H1 (cell line): ENCODE measurements around the gene ADGRV1. TPM values are rescaled to one million over a fixed set of nuclear protein-coding genes. Genes with fewer than 3 reads are reported as not detected.

ENCODE experiments used
- CTCF ChIA-PET: fragments of 300-600 bp; sonication (Branson Sonifier 250); formaldehyde crosslinking; loops from one replicate; lab custom pipeline; 2021; ENCODE audit not compliant: partially characterized antibody; lab: Charles Lee
- POLR2A ChIA-PET: fragments of 300-600 bp; sonication (Branson Sonifier 250); formaldehyde crosslinking; loops from one replicate; lab custom pipeline; 2021; ENCODE audit warnings: inconsistent platforms; ENCODE audit not compliant: partially characterized antibody; lab: Charles Lee
- DNase-seq, 2 experiments: peaks; one replicate each; pipeline versions ENCODE4 v3.0.0 to v3.0.0-alpha.2; 2010 to 2022; ENCODE audit warnings: low spot score in 2 of 2, low read depth in 1 of 2, mixed read lengths in 1 of 2
- FAIRE-seq: peaks from 2 replicates; lab custom pipeline; 2011; peaks lifted over from hg19 to GRCh38; lab: Jason Lieb, UNC
- H2AFZ ChIP-seq: 2 replicates; pipeline ENCODE4 v1.8.1; 2012; ENCODE audit warnings: low read length, inconsistent platforms
- H2AK5ac ChIP-seq: 2 replicates; pipeline ENCODE4 v1.6.1; 2013; ENCODE audit warnings: low read depth, low read length
- H2BK120ac ChIP-seq: replicated peaks from 2 replicates; pipeline ENCODE3; 2013; ENCODE audit warnings: low read depth, low read length, inconsistent platforms
- H2BK12ac ChIP-seq: 2 replicates; pipeline ENCODE4 v1.6.1; 2013; ENCODE audit warnings: low read depth, low read length
- H2BK15ac ChIP-seq: 2 replicates; pipeline ENCODE4 v1.6.1; 2013; ENCODE audit warnings: low read length
- H2BK20ac ChIP-seq: 2 replicates; pipeline ENCODE4 v1.6.1; 2013; ENCODE audit warnings: low read length
- H2BK5ac ChIP-seq: 2 replicates; pipeline ENCODE4 v1.6.1; 2013; ENCODE audit warnings: low read depth, low read length
- H3K14ac ChIP-seq: 2 replicates; pipeline ENCODE4 v1.6.1; 2013; ENCODE audit warnings: inconsistent platforms; ENCODE audit not compliant: insufficient read length
- H3K18ac ChIP-seq: 2 replicates; pipeline ENCODE4 v1.6.1; 2013; ENCODE audit warnings: low read length; ENCODE audit errors: extremely low read depth
- H3K23ac ChIP-seq: 2 replicates; pipeline ENCODE4 v1.6.1; 2013; ENCODE audit warnings: inconsistent platforms; ENCODE audit not compliant: insufficient read length
- H3K23me2 ChIP-seq: 2 replicates; pipeline ENCODE4 v1.6.1; 2013; ENCODE audit warnings: low read depth, low read length
- H3K27ac ChIP-seq: 2 replicates; pipeline ENCODE4 v1.6.1; 2011; ENCODE audit warnings: low read depth, low read length, inconsistent platforms
- H3K27me3 ChIP-seq, 4 experiments: replicated peaks in 1 of 4; 1 replicate in 1 of 4; 2 replicates in 3 of 4; pipeline versions ENCODE4 v1.6.1 to v1.8.1; 2011 to 2013; ENCODE audit warnings: low read length in 3 of 4, mild to moderate bottlenecking in 3 of 4, inconsistent platforms in 2 of 4, mixed read lengths in 2 of 4, moderate library complexity in 1 of 4; ENCODE audit not compliant: control insufficient read depth in 3 of 4, insufficient read depth in 3 of 4; ENCODE audit errors: extremely low read depth in 1 of 4
- H3K36me3 ChIP-seq, 4 experiments: 2 replicates each; pipeline versions ENCODE4 v1.6.1 to v1.8.1; 2011 to 2013; ENCODE audit warnings: mild to moderate bottlenecking in 4 of 4, low read length in 3 of 4, moderate library complexity in 2 of 4, control low read depth in 1 of 4, inconsistent platforms in 1 of 4; ENCODE audit not compliant: insufficient read depth in 4 of 4, control insufficient read depth in 2 of 4
- H3K4ac ChIP-seq: replicated peaks from 2 replicates; pipeline ENCODE3; 2013; ENCODE audit warnings: low read length, low read depth, mixed read lengths, inconsistent platforms; ENCODE audit not compliant: insufficient read length
- H3K4me1 ChIP-seq, 4 experiments: replicated peaks in 1 of 4; 1 replicate in 1 of 4; 2 replicates in 3 of 4; pipeline versions ENCODE4 v1.6.1 to v1.8.1; 2011 to 2013; ENCODE audit warnings: low read length in 3 of 4, inconsistent platforms in 2 of 4, mixed read lengths in 1 of 4; ENCODE audit not compliant: insufficient read depth in 4 of 4, control insufficient read depth in 3 of 4
- H3K4me2 ChIP-seq, 2 experiments: 2 replicates each; pipeline versions ENCODE4 v1.6.1 to v1.8.1; 2011 to 2013; ENCODE audit warnings: low read depth in 2 of 2, low read length in 2 of 2, control low read depth in 1 of 2, inconsistent platforms in 1 of 2, mild to moderate bottlenecking in 1 of 2; ENCODE audit not compliant: insufficient read depth in 1 of 2
- H3K4me3 ChIP-seq, 4 experiments: fragments of 200-600, 300-600 bp in 1 of 4; sonication (generic), shearing (Covaris generic), sonication (Bioruptor Twin) in 1 of 4; 2 replicates each; pipeline versions ENCODE4 v1.5.1 to v1.8.1; 2011 to 2016; ENCODE audit warnings: low read length in 4 of 4, low read depth in 3 of 4, control low read depth in 2 of 4, inconsistent platforms in 2 of 4, mild to moderate bottlenecking in 2 of 4, mixed read lengths in 1 of 4, moderate library complexity in 1 of 4; ENCODE audit not compliant: insufficient read depth in 2 of 4; ENCODE audit errors: extremely low read depth in 1 of 4
- H3K56ac ChIP-seq: replicated peaks from 2 replicates; pipeline ENCODE3; 2013; ENCODE audit warnings: low read depth, mild to moderate bottlenecking, mixed read lengths, low read length, inconsistent platforms; ENCODE audit not compliant: insufficient read length
- H3K79me1 ChIP-seq: 2 replicates; pipeline ENCODE4 v1.6.1; 2013; ENCODE audit warnings: low read depth, low read length, control low read depth
- H3K79me2 ChIP-seq, 2 experiments: 2 replicates each; pipeline versions ENCODE4 v1.6.1 to v1.8.1; 2012 to 2013; ENCODE audit warnings: low read length in 2 of 2, mild to moderate bottlenecking in 2 of 2, inconsistent platforms in 1 of 2; ENCODE audit not compliant: insufficient read depth in 2 of 2, control insufficient read depth in 1 of 2
- H3K9ac ChIP-seq, 4 experiments: replicated peaks in 1 of 4; 1 replicate in 1 of 4; 2 replicates in 3 of 4; pipeline versions ENCODE4 v1.6.1 to v1.8.1; 2011 to 2013; ENCODE audit warnings: low read depth in 3 of 4, low read length in 3 of 4, control low read depth in 2 of 4, mild to moderate bottlenecking in 2 of 4, moderate library complexity in 2 of 4, inconsistent platforms in 1 of 4; ENCODE audit errors: extremely low read depth in 1 of 4
- H3K9me3 ChIP-seq, 2 experiments: 2 replicates each; pipeline versions ENCODE4 v1.6.1 to v1.8.1; 2012 to 2013; ENCODE audit warnings: mild to moderate bottlenecking in 2 of 2, moderate library complexity in 2 of 2, control low read depth in 1 of 2, inconsistent platforms in 1 of 2, low read depth in 1 of 2, low read length in 1 of 2, mixed read lengths in 1 of 2; ENCODE audit not compliant: insufficient read depth in 2 of 2
- H4K20me1 ChIP-seq, 2 experiments: replicated peaks in 1 of 2; 2 replicates each; pipeline versions ENCODE3 to v1.8.1; 2011 to 2013; ENCODE audit warnings: inconsistent platforms in 2 of 2, low read length in 2 of 2, mild to moderate bottlenecking in 1 of 2; ENCODE audit not compliant: insufficient read depth in 2 of 2, control insufficient read depth in 1 of 2
- H4K5ac ChIP-seq: 2 replicates; pipeline ENCODE4 v1.6.1; 2013; ENCODE audit warnings: low read length, low read depth, mixed read lengths, inconsistent platforms; ENCODE audit not compliant: insufficient read length
- H4K8ac ChIP-seq: 2 replicates; pipeline ENCODE4 v1.8.0; 2013; ENCODE audit warnings: mild to moderate bottlenecking, moderate library complexity, low read length, inconsistent platforms; ENCODE audit not compliant: insufficient read depth; ENCODE audit errors: extremely low read depth
- H4K91ac ChIP-seq: replicated peaks from 2 replicates; pipeline ENCODE3; 2013; ENCODE audit warnings: low read length, mixed read lengths, inconsistent platforms; ENCODE audit not compliant: insufficient read length
- ATF2 ChIP-seq: IDR thresholded peaks from 2 replicates; pipeline ENCODE4 v1.6.1; 2012; ENCODE audit warnings: low read length, inconsistent platforms
- ATF3 ChIP-seq: IDR thresholded peaks from 2 replicates; pipeline ENCODE4 v1.6.1; 2011; ENCODE audit warnings: low read depth, mild to moderate bottlenecking, low read length; ENCODE audit not compliant: insufficient read depth
- FOSL1 ChIP-seq: IDR thresholded peaks from 2 replicates; pipeline ENCODE4 v1.6.1; 2011; ENCODE audit warnings: mild to moderate bottlenecking, low read depth, low read length, moderate library complexity; ENCODE audit not compliant: insufficient read depth
- HDAC6 ChIP-seq: IDR thresholded peaks from one replicate; pipeline ENCODE4 v1.7.1; 2012; ENCODE audit warnings: low read depth, mild to moderate bottlenecking, inconsistent platforms, low read length, moderate library complexity
- KDM4A ChIP-seq: IDR thresholded peaks from one replicate; pipeline ENCODE4 v1.7.1; 2012; ENCODE audit warnings: low read depth, mild to moderate bottlenecking, moderate library complexity, low read length, inconsistent platforms; ENCODE audit not compliant: severe bottlenecking
- SAP30 ChIP-seq: fragments of 300-600 bp; sonication (generic); IDR thresholded peaks from 2 replicates; pipeline ENCODE4 v1.7.1; 2012; ENCODE audit warnings: low read length, moderate library complexity, mild to moderate bottlenecking, inconsistent platforms; ENCODE audit not compliant: insufficient read depth, insufficient replicate concordance
- SIN3A ChIP-seq, 2 experiments: IDR thresholded peaks in 1 of 2; conservative IDR thresholded peaks in 1 of 2; 2 replicates each; pipeline ENCODE4 v1.6.1; 2011 to 2012; ENCODE audit warnings: low read length in 2 of 2, improper control_type of control experiment in 1 of 2, low read depth in 1 of 2, mild to moderate bottlenecking in 1 of 2
- TAF1 ChIP-seq: IDR thresholded peaks from 2 replicates; pipeline ENCODE4 v1.6.1; 2011; ENCODE audit warnings: mild to moderate bottlenecking, low read depth, low read length
- WGBS, 2 experiments: shearing (Covaris generic) in 1 of 2; methylation state at CpG; one replicate each; pipeline versions ENCODE4 v1.1.6 to v1.1.7; 2013 to 2015; ENCODE audit warnings: low lambda C conversion rate in 2 of 2, mixed read lengths in 2 of 2, inconsistent platforms in 1 of 2, low coverage in 1 of 2, missing lambda C conversion rate in 1 of 2; ENCODE audit not compliant: insufficient replicate concordance in 2 of 2, insufficient coverage in 1 of 2, insufficient read length in 1 of 2; ENCODE audit errors: extremely low coverage in 1 of 2, missing lambda C conversion rate in 1 of 2; 5-methylcytosine and 5-hydroxymethylcytosine counted together
- polyA plus RNA-seq, 7 experiments: library from polyadenylated mRNA; depleted of rRNA in 3 of 7; stranded (reverse) in 5 of 7; unstranded in 2 of 7; fragments of >200 nt in 5 of 7; fragments of 200-250 nt in 2 of 7; gene quantifications; 1 replicate in 5 of 7; 2 replicates in 1 of 7; 4 replicates in 1 of 7; pipeline versions ENCODE4 v1.2.1 to v1.2.3, GENCODE V29; 2011 to 2013; ENCODE audit warnings: missing spikeins in 2 of 7, mixed read lengths in 2 of 7
- total RNA-seq: library from RNA; stranded (reverse); fragmentation: NEBNext Ultra II Directional; extraction: Animal tissue kit (Norgen Biotek cat#: 25700); gene quantifications from 2 replicates; pipeline ENCODE4 v1.2.1, GENCODE V29; 2021
- TF ChIP-seq, protein P1 (sequence below): IDR thresholded peaks from 2 replicates; pipeline ENCODE4 v1.6.1; 2012; ENCODE audit warnings: inconsistent platforms

ADGRV1 gene
- total and polyA plus RNA-seq, 2 of the 8 experiments (the other 6 are each of a cell fraction or from before 2014, with no cell fraction given) = 53.1 to 62.2 TPM

- no peak overlapping the region for H4K5ac ChIP-seq
- H3K36me3 ChIP-seq = peaks cover 8 to 53% (median 16%) of the 10 kb centered on the region in 4 experiments
- no peak overlapping the region for H2BK20ac ChIP-seq
- H2BK12ac ChIP-seq = no peak overlapping the region
- H4K8ac ChIP-seq = no peak overlapping the region
- no peak overlapping the region for H2AFZ ChIP-seq
- ChIA-PET POLR2A (interaction anchor here (0.6 kb wide), 1 partner anchor 111 kb away, joined by 3 read pairs; no protein-coding TSS in a partner anchor), CTCF (no interaction called here)
- H4K20me1 ChIP-seq = peaks cover 2% of the 10 kb centered on the region in 2 experiments
- no peak overlapping the region for H3K9ac ChIP-seq
- no peak overlapping the region for H3K4me2 ChIP-seq
- no peak for DNase-seq
- H3K79me2 ChIP-seq = peaks cover 0 to 3% of the 10 kb centered on the region in 2 experiments; a peak in 1 of 4 replicates
- H2BK5ac ChIP-seq = no peak overlapping the region
- H4K91ac ChIP-seq = no peak overlapping the region
- no peak overlapping the region for H3K14ac ChIP-seq
- H3K23me2 ChIP-seq = no peaks in the 10 kb centered on the region
- H3K4me3 ChIP-seq = no peak overlapping the region
- H3K4ac ChIP-seq = no peak overlapping the region
- H3K18ac ChIP-seq = no peak overlapping the region
- no peak for FAIRE-seq
- no peak overlapping the region for H3K27ac ChIP-seq
- TF ChIP-seq, protein P1, sequence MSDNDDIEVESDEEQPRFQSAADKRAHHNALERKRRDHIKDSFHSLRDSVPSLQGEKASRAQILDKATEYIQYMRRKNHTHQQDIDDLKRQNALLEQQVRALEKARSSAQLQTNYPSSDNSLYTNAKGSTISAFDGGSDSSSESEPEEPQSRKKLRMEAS = no peak
- no peak for TF ChIP-seq TAF1
- no peak for TF ChIP-seq ATF2
- TF ChIP-seq HDAC6 = no peak
- no peak for TF ChIP-seq KDM4A
- TF ChIP-seq ATF3 = no peak
- no peak for TF ChIP-seq SAP30
- no peak for TF ChIP-seq FOSL1
- no peak for TF ChIP-seq SIN3A (conservative IDR thresholded peaks at IDR 0.05 in 1 of 2, IDR thresholded peaks at IDR 0.05 in 1 of 2; ENCODE audit: low read depth in 1 of 2, low read length in 2 of 2)
- WGBS, 2 experiments = 70% methylated on average over 4 of the region's 4 CpGs; no CpG with 5 or more reads in 1 of the 2 experiments
- H3K9me3 ChIP-seq = no peaks in the 10 kb centered on the region; a peak in 1 of 4 replicates
- no peak overlapping the region for H2BK120ac ChIP-seq
- no peaks in the 10 kb centered on the region for H3K27me3 ChIP-seq
- H3K23ac ChIP-seq = no peak overlapping the region
- no peak overlapping the region for H2AK5ac ChIP-seq
- no peak overlapping the region for H3K56ac ChIP-seq
- no peaks in the 10 kb centered on the region; the same call in 1 of the 2 replicates for H3K79me1 ChIP-seq
- no peaks in the 10 kb centered on the region for H3K4me1 ChIP-seq
- H2BK15ac ChIP-seq = no peak overlapping the region
Measured at GRCh38 chr5:90657030-90657429, 98.4 kb downstream of the ADGRV1 start.
